ENCODE measurements around the gene SIL1.

- TF ChIP-seq SP1 (IDR thresholded peaks at IDR 0.05), result no peak
- TF ChIP-seq FOXA1 (IDR thresholded peaks at IDR 0.05), result no peak
- no peak for TF ChIP-seq FOXM1 (IDR thresholded peaks at IDR 0.05; ENCODE audit: borderline replicate concordance)
- no peak for TF ChIP-seq LEF1 (IDR thresholded peaks at IDR 0.05; ENCODE audit: borderline replicate concordance)
- no peak for TF ChIP-seq ZNF384 (IDR thresholded peaks at IDR 0.05)
- no peak for TF ChIP-seq SUZ12 (IDR thresholded peaks at IDR 0.05)
- no peak for TF ChIP-seq HDGF (IDR thresholded peaks at IDR 0.05; ENCODE audit: borderline replicate concordance)
- no peak for TF ChIP-seq FOXK2 (IDR thresholded peaks at IDR 0.05)
- no peak for TF ChIP-seq BHLHE40 (IDR thresholded peaks at IDR 0.05; ENCODE audit: borderline replicate concordance)
- no peak for TF ChIP-seq TARDBP (IDR thresholded peaks at IDR 0.05)
- no peak for TF ChIP-seq ARNT (IDR thresholded peaks at IDR 0.05)
These were observed 186.0 kb downstream of the SIL1 start for GRCh38 chr5:139012176-139012575.

Measured in HEK293T (cell line).